Psoas muscle (tissue), 8 donors: Measurements from ENCODE around the gene FNDC3B. TPM values are rescaled to one million over a fixed set of nuclear protein-coding genes. Genes with fewer than 3 reads are reported as not detected.

Experiments
- ATAC-seq, 4 donors: fragments of 200-7000 bp; cut with Tn5 transposase; one replicate each; pipeline ENCODE4 v1.9.1; 2020; ENCODE audit warnings: moderate library complexity in 3 of 4, mild to moderate bottlenecking in 2 of 4
- DNase-seq, 2 donors: peaks; one replicate each; pipeline ENCODE4 v3.0.0-alpha.2; 2020
- H3K27ac ChIP-seq: fragments of 200-600 bp; one replicate; pipeline ENCODE4 v1.8.0; 2022
- H3K27me3 ChIP-seq, 3 donors: fragments of 200-600 bp in 1 of 3; one replicate each; pipeline versions ENCODE4 v1.6.1 to v1.8.0; 2013 to 2022; ENCODE audit warnings: low read length in 2 of 3, mild to moderate bottlenecking in 2 of 3, moderate library complexity in 1 of 3; ENCODE audit not compliant: insufficient read depth in 3 of 3
- H3K36me3 ChIP-seq, 2 donors: fragments of 200-600 bp in 1 of 2; one replicate each; pipeline versions ENCODE4 v1.6.1 to v1.8.0; 2013 to 2022; ENCODE audit warnings: low read depth in 1 of 2, mild to moderate bottlenecking in 1 of 2, moderate library complexity in 1 of 2; ENCODE audit not compliant: insufficient read depth in 1 of 2
- H3K4me1 ChIP-seq: fragments of 200-600 bp; one replicate; pipeline ENCODE4 v1.8.0; 2022
- H3K4me3 ChIP-seq: fragments of 200-600 bp; one replicate; pipeline ENCODE4 v1.8.0; 2022; ENCODE audit warnings: mild to moderate bottlenecking
- H3K9me3 ChIP-seq: fragments of 200-600 bp; one replicate; pipeline ENCODE4 v1.8.0; 2022
- WGBS, 3 donors: extraction: QIAGEN DNeasy Blood & Tissue Kit; methylation state at CpG; one replicate each; pipeline versions ENCODE4 v1.1.6 to v1.1.7; 2013; 5-methylcytosine and 5-hydroxymethylcytosine counted together
- intact Hi-C, 2 donors: fragments of 100-400 bp; cut with DNase I; formaldehyde crosslinking; loops; one replicate each; pipeline versions ENCODE4 v1.11.0 to v1.14.2; 2022
- polyA plus RNA-seq, 3 donors: library from polyadenylated mRNA; stranded (reverse); fragments of 200-250 nt; gene quantifications; one replicate each; pipeline ENCODE4 v1.2.3, GENCODE V29; 2013
- total RNA-seq, 4 donors: library from RNA; stranded (reverse); fragmentation: NEBNext Ultra II Directional in 2 of 4; extraction: Animal tissue kit (Norgen Biotek cat#: 25700) in 2 of 4; gene quantifications; one replicate each; pipeline versions ENCODE4 v1.2.1 to v1.2.4, GENCODE V29; 2021 to 2023
- TF ChIP-seq, protein P1 (sequence below): fragments of 200-600 bp; IDR thresholded peaks from one replicate; pipeline ENCODE4 v1.8.0; 2022; ENCODE audit warnings: antibody characterized with exemption
- donor health status: healthy with polysubstance abuse.
- donor health status: DM: no; HTN: no; CAD: no; lungs with moderate emphysema.
- donor health status: Bipolar disorder and iron deficiency.
- donor health status: healthy.
- donor health status: DM: yes; HTN: yes; CAD: no.
- donor health status: DM: no; HTN: no; CAD: no.
- donor health status: DM: no; HTN: no; CAD: no.
- donor health status: DM: yes; HTN: yes; CAD: no.

Gene FNDC3B
- total and polyA plus RNA-seq, 7 donors: 12.4 to 133 (median 50.8) TPM

GRCh38 chr3:172343117-172343516 is 303.7 kb downstream of the FNDC3B start:
- intact Hi-C loops: loop anchor here in 1 of 2 donors (5.0 kb wide), 1 partner anchor 696 kb away; no protein-coding TSS in a partner anchor
- Histone ChIP-seq H3K27ac (no peak overlapping the region), H3K9me3 (no peaks in the 10 kb centered on the region), H3K4me3 (no peak overlapping the region), H3K4me1 (no peaks in the 10 kb centered on the region), H3K27me3 (no peaks in the 10 kb centered on the region), H3K36me3 (peaks cover 16 to 98% of the 10 kb centered on the region in 2 donors)
- no peak for ATAC-seq
- TF ChIP-seq, protein P1, sequence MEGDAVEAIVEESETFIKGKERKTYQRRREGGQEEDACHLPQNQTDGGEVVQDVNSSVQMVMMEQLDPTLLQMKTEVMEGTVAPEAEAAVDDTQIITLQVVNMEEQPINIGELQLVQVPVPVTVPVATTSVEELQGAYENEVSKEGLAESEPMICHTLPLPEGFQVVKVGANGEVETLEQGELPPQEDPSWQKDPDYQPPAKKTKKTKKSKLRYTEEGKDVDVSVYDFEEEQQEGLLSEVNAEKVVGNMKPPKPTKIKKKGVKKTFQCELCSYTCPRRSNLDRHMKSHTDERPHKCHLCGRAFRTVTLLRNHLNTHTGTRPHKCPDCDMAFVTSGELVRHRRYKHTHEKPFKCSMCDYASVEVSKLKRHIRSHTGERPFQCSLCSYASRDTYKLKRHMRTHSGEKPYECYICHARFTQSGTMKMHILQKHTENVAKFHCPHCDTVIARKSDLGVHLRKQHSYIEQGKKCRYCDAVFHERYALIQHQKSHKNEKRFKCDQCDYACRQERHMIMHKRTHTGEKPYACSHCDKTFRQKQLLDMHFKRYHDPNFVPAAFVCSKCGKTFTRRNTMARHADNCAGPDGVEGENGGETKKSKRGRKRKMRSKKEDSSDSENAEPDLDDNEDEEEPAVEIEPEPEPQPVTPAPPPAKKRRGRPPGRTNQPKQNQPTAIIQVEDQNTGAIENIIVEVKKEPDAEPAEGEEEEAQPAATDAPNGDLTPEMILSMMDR: no peak
- no peak for DNase-seq
- 91 to 95% (median 95%) methylated on average over 3 of the region's 3 CpGs for WGBS, 3 donors

DNA sequence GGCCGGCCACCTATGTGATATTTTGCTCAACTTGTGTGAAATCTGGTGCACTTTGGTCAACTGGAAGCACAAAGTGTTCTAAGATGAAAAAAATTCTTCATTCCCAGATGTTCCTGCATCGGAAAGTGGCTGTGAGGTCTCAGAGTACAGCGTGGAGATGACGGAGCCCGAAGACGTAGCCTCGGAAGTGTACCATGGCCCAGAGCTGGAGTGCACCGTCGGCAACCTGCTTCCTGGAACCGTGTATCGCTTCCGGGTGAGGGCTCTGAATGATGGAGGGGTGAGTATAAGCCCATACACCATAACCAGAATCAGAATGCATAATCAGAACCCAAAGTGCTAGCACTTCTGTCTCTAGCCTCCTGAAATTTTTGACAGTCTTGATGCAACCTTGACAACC is 304.6 kb downstream of the FNDC3B start:
- WGBS, 3 donors: 91 to 93% (median 92%) methylated on average over 12 of the region's 12 CpGs
- no peak overlapping the region for H3K4me3 ChIP-seq
- no peak overlapping the region for H3K27ac ChIP-seq
- H3K27me3 ChIP-seq: no peaks in the 10 kb centered on the region
- no peaks in the 10 kb centered on the region for H3K9me3 ChIP-seq
- no peaks in the 10 kb centered on the region for H3K4me1 ChIP-seq
- no peak for ATAC-seq
- intact Hi-C loops: loop anchor here in 1 of 2 donors (5.0 kb wide), 1 partner anchor 697 kb away; no protein-coding TSS in a partner anchor
- DNase-seq: no peak
- H3K36me3 ChIP-seq: peaks cover 16 to 99% of the 10 kb centered on the region in 2 donors
- TF ChIP-seq, protein P1: no peak

DNA sequence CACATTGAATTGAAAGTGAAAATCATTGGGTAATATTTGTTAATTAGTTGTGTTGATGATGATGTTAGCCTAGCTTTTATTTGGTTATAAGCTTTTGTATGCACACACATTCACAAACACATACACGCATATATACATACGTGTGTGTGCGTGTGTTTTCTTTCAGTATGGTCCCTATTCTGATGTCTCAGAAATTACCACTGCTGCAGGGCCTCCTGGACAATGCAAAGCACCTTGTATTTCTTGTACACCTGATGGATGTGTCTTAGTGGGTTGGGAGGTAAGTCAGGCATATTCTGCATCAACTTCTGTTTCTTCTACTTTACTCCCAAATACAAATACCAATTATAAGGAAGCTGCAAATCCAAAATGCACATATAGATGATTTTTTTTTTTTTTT is 306.8 kb downstream of the FNDC3B start:
- intact Hi-C loops: no loop called here
- no peaks in the 10 kb centered on the region for H3K27me3 ChIP-seq

DNA sequence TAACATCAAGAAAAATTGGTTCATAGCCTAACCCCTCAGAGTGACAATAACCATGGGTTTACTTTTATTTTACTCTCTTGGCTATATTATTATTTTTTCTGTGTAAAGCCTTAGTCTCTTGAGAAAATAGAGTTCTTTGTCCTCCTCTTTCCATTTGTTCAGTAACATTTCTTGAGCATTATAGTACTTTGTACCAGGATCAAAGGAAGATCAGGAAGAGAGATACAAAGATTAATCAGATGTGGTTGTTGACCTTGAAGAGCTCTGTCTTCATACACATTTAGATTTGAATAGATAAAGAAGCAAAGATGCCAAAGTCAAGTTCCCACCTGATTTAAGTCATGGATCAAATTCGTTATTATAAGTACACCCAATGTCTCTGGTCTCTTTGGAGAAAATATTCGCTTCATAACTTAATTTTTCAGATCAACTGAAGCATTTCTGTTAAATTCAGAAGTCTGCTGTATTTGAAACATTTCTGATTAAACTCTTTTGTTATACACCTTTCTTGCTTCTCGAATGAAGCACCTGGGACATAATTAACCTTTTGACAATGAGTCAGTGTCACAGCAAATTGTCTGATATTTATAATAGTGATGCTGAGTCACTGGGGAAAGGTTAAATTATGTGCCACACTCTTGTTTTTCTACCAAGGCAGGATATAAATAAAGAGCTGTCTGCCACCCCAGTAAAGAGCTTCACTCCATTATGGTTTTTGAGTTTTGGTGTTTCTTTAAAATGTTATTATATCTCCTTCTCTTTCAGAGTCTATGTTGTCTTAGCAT is 308.7 kb downstream of the FNDC3B start:
- H3K27ac ChIP-seq: no peak overlapping the region

More for the DNA sequence above, 306.8 kb downstream of the FNDC3B start:
- no peak overlapping the region for H3K27ac ChIP-seq
- 78 to 81% (median 80%) methylated on average over 3 of the region's 3 CpGs for whole genome bisulfite sequencing, 3 donors
- TF ChIP-seq, protein P1: no peak
- no peak for ATAC-seq
- H3K4me3 ChIP-seq: no peak overlapping the region
- DNase-seq: no peak
- no peaks in the 10 kb centered on the region for H3K4me1 ChIP-seq
- peaks cover 16 to 99% of the 10 kb centered on the region in 2 donors for H3K36me3 ChIP-seq
- no peaks in the 10 kb centered on the region for H3K9me3 ChIP-seq

More for the DNA sequence above, 308.7 kb downstream of the FNDC3B start:
- WGBS, 3 donors: 87 to 91% (median 90%) methylated on average over 3 of the region's 3 CpGs
- no peak for ATAC-seq
- TF ChIP-seq, protein P1: no peak
- no peak for DNase-seq
- no peaks in the 10 kb centered on the region for H3K9me3 ChIP-seq
- no peaks in the 10 kb centered on the region for H3K4me1 ChIP-seq
- peaks cover 14 to 100% of the 10 kb centered on the region in 2 donors for H3K36me3 ChIP-seq
- no peaks in the 10 kb centered on the region for H3K27me3 ChIP-seq
- H3K4me3 ChIP-seq: no peak overlapping the region
- intact Hi-C loops: no loop called here
